Adipocyte (in vitro differentiated cells): ENCODE measurements around the gene MBD6.

Experiments used
- DNase-seq: peaks from one replicate; pipeline ENCODE4 v3.0.0-alpha.2; 2015; ENCODE audit warnings: low read depth
- H3K27me3 ChIP-seq: replicated peaks from 2 replicates; pipeline ENCODE4 v1.7.0; 2013; ENCODE audit warnings: mild to moderate bottlenecking, low read length, moderate library complexity; ENCODE audit not compliant: control insufficient read depth, insufficient read depth
- H3K36me3 ChIP-seq: 2 replicates; pipeline ENCODE4 v1.7.0; 2013; ENCODE audit warnings: low read length, mild to moderate bottlenecking, moderate library complexity; ENCODE audit not compliant: control insufficient read depth, insufficient read depth, severe bottlenecking
- H3K4me1 ChIP-seq: 2 replicates; pipeline ENCODE4 v1.7.0; 2013; ENCODE audit warnings: mild to moderate bottlenecking, low read length, moderate library complexity; ENCODE audit not compliant: control insufficient read depth, insufficient read depth
- H3K4me3 ChIP-seq: 2 replicates; pipeline ENCODE4 v1.7.0; 2013; ENCODE audit warnings: mild to moderate bottlenecking, low read length, moderate library complexity
- H3K9ac ChIP-seq: 2 replicates; pipeline ENCODE4 v1.7.0; 2013; ENCODE audit warnings: mild to moderate bottlenecking, low read length, moderate library complexity
- H3K9me3 ChIP-seq: 2 replicates; pipeline ENCODE4 v1.7.0; 2013; ENCODE audit warnings: mild to moderate bottlenecking, low read length, moderate library complexity; ENCODE audit not compliant: control insufficient read depth

The MBD6 gene

GRCh38 chr12:57548013-57548315 lies 25.3 kb downstream of the MBD6 start:
- DNase-seq: no peak

GRCh38 chr12:57548488-57548887 lies 25.9 kb downstream of the MBD6 start:
- H3K36me3 ChIP-seq: no peaks in the 10 kb centered on the region
- no peak overlapping the region for H3K4me3 ChIP-seq
- H3K9me3 ChIP-seq: no peaks in the 10 kb centered on the region
- no peak for DNase-seq
- peaks cover 28% of the 10 kb centered on the region for H3K4me1 ChIP-seq
- H3K9ac ChIP-seq: no peak overlapping the region
- peaks cover 39% of the 10 kb centered on the region for H3K27me3 ChIP-seq

More at GRCh38 chr12:57548013-57548315, 25.3 kb downstream of the MBD6 start:
- H3K9ac ChIP-seq: no peak overlapping the region
- H3K4me3 ChIP-seq: no peak overlapping the region
- no peaks in the 10 kb centered on the region for H3K36me3 ChIP-seq
- H3K9me3 ChIP-seq: no peaks in the 10 kb centered on the region
- peaks cover 27% of the 10 kb centered on the region for H3K4me1 ChIP-seq
- H3K27me3 ChIP-seq: peaks cover 39% of the 10 kb centered on the region

- H3K27me3 ChIP-seq: peaks cover 44% of the 10 kb centered on the region
- H3K9me3 ChIP-seq: no peaks in the 10 kb centered on the region
- no peak for DNase-seq
- H3K9ac ChIP-seq: no peak overlapping the region
- no peaks in the 10 kb centered on the region for H3K36me3 ChIP-seq
- H3K4me1 ChIP-seq: peaks cover 23% of the 10 kb centered on the region
- no peak overlapping the region for H3K4me3 ChIP-seq
Observed at GRCh38 chr12:57549203-57549908, 26.7 kb downstream of the MBD6 start.

- H3K27me3 ChIP-seq: peaks cover 50% of the 10 kb centered on the region
- H3K36me3 ChIP-seq: no peaks in the 10 kb centered on the region
- no peak within 1 kb of the TSS for H3K4me3 ChIP-seq
- no peak within 1 kb of the TSS for H3K9ac ChIP-seq
- no peaks in the 10 kb centered on the region for H3K9me3 ChIP-seq
- peaks cover 23% of the 10 kb centered on the region for H3K4me1 ChIP-seq
- DNase-seq: peak; percentile 58
Observed at GRCh38 chr12:57549909-57550640, 27.5 kb downstream of the MBD6 start, which contains the start of gene KIF5A. Gene KIF5A, plus strand, starts transcription at chr12:57550044. Its CDS starts 228 bp downstream, at chr12:57550272.

- peaks cover 50% of the 10 kb centered on the region for H3K27me3 ChIP-seq
- H3K9ac ChIP-seq: no peak overlapping the region
- no peak overlapping the region for H3K4me3 ChIP-seq
- no peaks in the 10 kb centered on the region for H3K9me3 ChIP-seq
- peaks cover 17% of the 10 kb centered on the region for H3K4me1 ChIP-seq
- no peaks in the 10 kb centered on the region for H3K36me3 ChIP-seq
- DNase-seq: no peak
Observed at GRCh38 chr12:57550641-57551549, 28.3 kb downstream of the MBD6 start.

- Histone ChIP-seq H3K4me3 (no peak overlapping the region), H3K4me1 (peaks cover 12% of the 10 kb centered on the region), H3K9ac (no peak overlapping the region), H3K9me3 (no peaks in the 10 kb centered on the region), H3K27me3 (peaks cover 50% of the 10 kb centered on the region), H3K36me3 (no peaks in the 10 kb centered on the region)
- no peak for DNase-seq
Observed at GRCh38 chr12:57551637-57552305, 29.1 kb downstream of the MBD6 start.

GRCh38 chr12:57552306-57552651 lies 29.7 kb downstream of the MBD6 start:
- peaks cover 50% of the 10 kb centered on the region for H3K27me3 ChIP-seq
- H3K9ac ChIP-seq: no peak overlapping the region
- DNase-seq: no peak
- H3K4me3 ChIP-seq: no peak overlapping the region
- H3K36me3 ChIP-seq: no peaks in the 10 kb centered on the region
- H3K9me3 ChIP-seq: no peaks in the 10 kb centered on the region
- H3K4me1 ChIP-seq: peaks cover 11% of the 10 kb centered on the region

- peak; percentile 8 for DNase-seq
- Histone ChIP-seq H3K9me3 (no peaks in the 10 kb centered on the region), H3K4me3 (no peak overlapping the region), H3K27me3 (peaks cover 50% of the 10 kb centered on the region), H3K4me1 (peaks cover 9% of the 10 kb centered on the region), H3K36me3 (no peaks in the 10 kb centered on the region), H3K9ac (no peak overlapping the region)
Observed at GRCh38 chr12:57552835-57553313, 30.2 kb downstream of the MBD6 start.

- Histone ChIP-seq H3K4me3 (no peak overlapping the region), H3K27me3 (peaks cover 47% of the 10 kb centered on the region), H3K4me1 (peaks cover 6% of the 10 kb centered on the region), H3K9me3 (no peaks in the 10 kb centered on the region), H3K9ac (no peak overlapping the region), H3K36me3 (no peaks in the 10 kb centered on the region)
- no peak for DNase-seq
Observed at GRCh38 chr12:57553343-57554202, 30.9 kb downstream of the MBD6 start.

- DNase-seq: no peak
- Histone ChIP-seq H3K9ac (no peak overlapping the region), H3K9me3 (no peaks in the 10 kb centered on the region), H3K36me3 (no peaks in the 10 kb centered on the region), H3K4me1 (peaks cover 5% of the 10 kb centered on the region), H3K4me3 (no peak overlapping the region), H3K27me3 (peaks cover 38% of the 10 kb centered on the region)
Observed at GRCh38 chr12:57554453-57554852, 31.8 kb downstream of the MBD6 start.
